Measurements from ENCODE around the gene CPLX4. TPM values are rescaled to one million over a fixed set of nuclear protein-coding genes. Genes with fewer than 3 reads are reported as not detected.

CPLX4 gene
- total RNA-seq, 1 donor from 2014 or later = 2.2 TPM

GRCh38 chr18:59354731-59355130 is 36.3 kb upstream of the CPLX4 start:
- Mint-ChIP-seq H3K4me1 (peaks cover 16% of the 10 kb centered on the region), H3K9me3 (no peaks in the 10 kb centered on the region), H3K4me3 (no peak overlapping the region), H3K27me3 (ENCODE audit: insufficient read depth, low read depth) (peaks cover 3% of the 10 kb centered on the region), H3K27ac (no peak overlapping the region), H3K36me3 (peaks cover 30% of the 10 kb centered on the region)
- Histone ChIP-seq H3K9ac (no peak overlapping the region), H3K79me2 (ENCODE audit: low read depth) (peaks cover 88% of the 10 kb centered on the region), H3K27ac (no peak overlapping the region), H3K36me3 (peaks cover 48% of the 10 kb centered on the region), H3K9me3 (ENCODE audit: low read depth) (no peaks in the 10 kb centered on the region), H3F3A (ENCODE audit: low read depth) (peaks cover 8% of the 10 kb centered on the region), H3K4me3 (peak overlapping the region; percentile 84), H3K27me3 (peaks cover 3% of the 10 kb centered on the region), H3K4me2 (peak overlapping the region; percentile 93), H3K4me1 (peaks cover 42% of the 10 kb centered on the region), H4K20me1 (ENCODE audit: low read depth) (peaks cover 52% of the 10 kb centered on the region), H2AFZ (replicated peaks) (no peak overlapping the region)
- TF ChIP-seq EZH2phosphoT487 (IDR thresholded peaks at IDR 0.05) = no peak
- TF ChIP-seq CTCF (IDR thresholded peaks at IDR 0.05) = no peak
- TF ChIP-seq EZH2 (IDR thresholded peaks at IDR 0.05) = no peak
- DNase-seq (ENCODE audit: low spot score) = no peak

- H3K9ac ChIP-seq = no peak overlapping the region
- peaks cover 95% of the 10 kb centered on the region for H3K79me2 ChIP-seq (ENCODE audit: low read depth)
Observed at GRCh38 chr18:59353079-59353680, 34.7 kb upstream of the CPLX4 start.

GRCh38 chr18:59352250-59352855 is 33.9 kb upstream of the CPLX4 start:
- Mint-ChIP-seq H3K4me3 (no peak overlapping the region), H3K4me1 (peaks cover 9% of the 10 kb centered on the region), H3K9me3 (no peaks in the 10 kb centered on the region), H3K36me3 (peaks cover 48% of the 10 kb centered on the region), H3K27ac (no peak overlapping the region), H3K27me3 (ENCODE audit: insufficient read depth, low read depth) (no peaks in the 10 kb centered on the region)
- DNase-seq (ENCODE audit: low spot score) = no peak
- H3K79me2 ChIP-seq (ENCODE audit: low read depth) = peaks cover 95% of the 10 kb centered on the region
- peaks cover 44% of the 10 kb centered on the region for H4K20me1 ChIP-seq (ENCODE audit: low read depth)
- peaks cover 35% of the 10 kb centered on the region for H3K4me1 ChIP-seq
- H3K4me2 ChIP-seq = no peak overlapping the region
- H2AFZ ChIP-seq (replicated peaks) = no peak overlapping the region
- peak overlapping the region; percentile 39 for H3K27ac ChIP-seq
- H3K27me3 ChIP-seq = no peaks in the 10 kb centered on the region
- peaks cover 72% of the 10 kb centered on the region for H3K36me3 ChIP-seq
- H3K4me3 ChIP-seq = no peak overlapping the region
- no peak overlapping the region for H3K9ac ChIP-seq
- peaks cover 8% of the 10 kb centered on the region for H3F3A ChIP-seq (ENCODE audit: low read depth)
- TF ChIP-seq EZH2phosphoT487 (IDR thresholded peaks at IDR 0.05) (no peak), CTCF (IDR thresholded peaks at IDR 0.05) (no peak), EZH2 (IDR thresholded peaks at IDR 0.05) (no peak)
- no peaks in the 10 kb centered on the region for H3K9me3 ChIP-seq (ENCODE audit: low read depth)

More at GRCh38 chr18:59353079-59353680, 34.7 kb upstream of the CPLX4 start:
- no peak for DNase-seq (ENCODE audit: low spot score)
- Mint-ChIP-seq H3K27me3 (ENCODE audit: insufficient read depth, low read depth) (no peaks in the 10 kb centered on the region), H3K9me3 (no peaks in the 10 kb centered on the region), H3K36me3 (peaks cover 42% of the 10 kb centered on the region), H3K4me3 (no peak overlapping the region), H3K4me1 (peaks cover 14% of the 10 kb centered on the region), H3K27ac (no peak overlapping the region)
- peaks cover 64% of the 10 kb centered on the region for H3K36me3 ChIP-seq
- H3K9me3 ChIP-seq (ENCODE audit: low read depth) = no peaks in the 10 kb centered on the region
- H3K27ac ChIP-seq = peak overlapping the region; percentile 39
- H2AFZ ChIP-seq (replicated peaks) = no peak overlapping the region
- TF ChIP-seq CTCF (IDR thresholded peaks at IDR 0.05) (no peak), EZH2 (IDR thresholded peaks at IDR 0.05) (no peak), EZH2phosphoT487 (IDR thresholded peaks at IDR 0.05) (no peak)
- H3K4me1 ChIP-seq = peaks cover 39% of the 10 kb centered on the region
- H3F3A ChIP-seq (ENCODE audit: low read depth) = peaks cover 8% of the 10 kb centered on the region
- no peaks in the 10 kb centered on the region for H3K27me3 ChIP-seq
- H4K20me1 ChIP-seq (ENCODE audit: low read depth) = peaks cover 50% of the 10 kb centered on the region
- no peak overlapping the region for H3K4me2 ChIP-seq
- H3K4me3 ChIP-seq = no peak overlapping the region
